GM18511 (cell line): ENCODE data around the gene AK3.

Experiments
- ATAC-seq: cut with Tn5 transposase; IDR thresholded peaks from one replicate; pipeline ENCODE4 v1.9.1; 2021; ENCODE audit warnings: mild to moderate bottlenecking, moderate library complexity; ENCODE audit not compliant: unreplicated experiment

The AK3 gene

GRCh38 chr9:4750023-4750673, 9.1 kb upstream of the AK3 start:
- ATAC-seq, result no peak

GRCh38 chr9:4748612-4749011, 7.6 kb upstream of the AK3 start:
- no peak for ATAC-seq

GRCh38 chr9:4746278-4747030, 5.5 kb upstream of the AK3 start:
- no peak for ATAC-seq

GRCh38 chr9:4743131-4743875, 2.3 kb upstream of the AK3 start:
- ATAC-seq, result no peak

- no peak for ATAC-seq
Observed at GRCh38 chr9:4742246-4742645, 1.2 kb upstream of the AK3 start.

- ATAC-seq, result peak; percentile 9
Observed at GRCh38 chr9:4741365-4742089, 525 bp upstream of the AK3 start.

- no peak for ATAC-seq
Observed at GRCh38 chr9:4740388-4740637, 689 bp downstream of the AK3 start.

- ATAC-seq, result no peak
Observed at GRCh38 chr9:4739587-4740387, 1.2 kb downstream of the AK3 start.

GRCh38 chr9:4738866-4739586, 2.0 kb downstream of the AK3 start:
- ATAC-seq, result no peak

GRCh38 chr9:4734150-4734549, 6.9 kb downstream of the AK3 start:
- ATAC-seq, result no peak

- ATAC-seq, result no peak
Observed at GRCh38 chr9:4732890-4733289, 8.1 kb downstream of the AK3 start.

GRCh38 chr9:4727593-4727992, 13.4 kb downstream of the AK3 start:
- no peak for ATAC-seq

- ATAC-seq, result no peak
Observed at GRCh38 chr9:4725706-4726442, 15.1 kb downstream of the AK3 start.

- ATAC-seq, result no peak
Observed at GRCh38 chr9:4721736-4722135, 19.3 kb downstream of the AK3 start.

GRCh38 chr9:4718911-4719310, 22.1 kb downstream of the AK3 start:
- no peak for ATAC-seq

GRCh38 chr9:4717815-4718214, 23.2 kb downstream of the AK3 start:
- no peak for ATAC-seq

- no peak for ATAC-seq
Observed at GRCh38 chr9:4716163-4716562, 24.8 kb downstream of the AK3 start.

GRCh38 chr9:4714266-4715016, 26.6 kb downstream of the AK3 start:
- ATAC-seq, result no peak

GRCh38 chr9:4713849-4714248, 27.2 kb downstream of the AK3 start:
- ATAC-seq, result no peak
